Osteocyte (in vitro differentiated cells): ENCODE data around the gene ATP6V0C. TPM values are rescaled to one million over a fixed set of nuclear protein-coding genes. Genes with fewer than 3 reads are reported as not detected.
A peak's percentile ranks its signal among the peaks of the same experiment; 100 is the strongest.

Experiments
- DNase-seq: peaks from one replicate; pipeline ENCODE4 v3.0.0; 2021; ENCODE audit warnings: mixed read lengths; ENCODE audit not compliant: unreplicated experiment; ENCODE audit errors: extremely low spot score
- H3K27ac Mint-ChIP-seq: one replicate; pipeline ENCODE4 v1.8.0; 2021; ENCODE audit warnings: mild to moderate bottlenecking, mixed read lengths; ENCODE audit not compliant: unreplicated experiment
- H3K27me3 Mint-ChIP-seq: one replicate; pipeline ENCODE4 v1.8.0; 2021; ENCODE audit warnings: mixed read lengths; ENCODE audit not compliant: unreplicated experiment
- H3K36me3 Mint-ChIP-seq: one replicate; pipeline ENCODE4 v1.8.0; 2021; ENCODE audit warnings: mixed read lengths; ENCODE audit not compliant: unreplicated experiment
- H3K4me1 Mint-ChIP-seq: one replicate; pipeline ENCODE4 v1.8.0; 2021; ENCODE audit warnings: mixed read lengths; ENCODE audit not compliant: unreplicated experiment
- H3K4me3 Mint-ChIP-seq: one replicate; pipeline ENCODE4 v1.8.0; 2021; ENCODE audit warnings: mild to moderate bottlenecking, moderate library complexity, mixed read lengths; ENCODE audit not compliant: unreplicated experiment
- H3K9me3 Mint-ChIP-seq: one replicate; pipeline ENCODE4 v1.8.0; 2021; ENCODE audit warnings: mixed read lengths; ENCODE audit not compliant: unreplicated experiment
- CTCF ChIP-seq: fragments of 200-600 bp; sonication (generic); IDR thresholded peaks from 2 replicates; pipeline ENCODE4 v1.5.0; 2021; ENCODE audit warnings: antibody characterized with exemption, mild to moderate bottlenecking, moderate library complexity
- total RNA-seq: library from RNA; stranded (reverse); gene quantifications from 2 replicates; pipeline ENCODE4 v1.2.1, GENCODE V29; 2021

The ATP6V0C gene
- total RNA-seq, 1 donor from 2014 or later: 208 TPM

GRCh38 chr16:2481676-2482075 lies 32.1 kb upstream of the ATP6V0C start:
- no peak for TF ChIP-seq CTCF
- Mint-ChIP-seq H3K36me3 (no peaks in the 10 kb centered on the region), H3K4me3 (no peak overlapping the region), H3K27ac (no peak overlapping the region), H3K9me3 (no peaks in the 10 kb centered on the region), H3K27me3 (no peaks in the 10 kb centered on the region), H3K4me1 (peaks cover 27% of the 10 kb centered on the region)
- DNase-seq: no peak

GRCh38 chr16:2482249-2482648 lies 31.5 kb upstream of the ATP6V0C start:
- Mint-ChIP-seq H3K9me3 (no peaks in the 10 kb centered on the region), H3K27me3 (no peaks in the 10 kb centered on the region), H3K36me3 (no peaks in the 10 kb centered on the region), H3K27ac (no peak overlapping the region), H3K4me1 (peaks cover 29% of the 10 kb centered on the region), H3K4me3 (no peak overlapping the region)
- no peak for TF ChIP-seq CTCF
- no peak for DNase-seq

- peaks cover 27% of the 10 kb centered on the region for H3K4me1 Mint-ChIP-seq
- no peaks in the 10 kb centered on the region for H3K36me3 Mint-ChIP-seq
- H3K27me3 Mint-ChIP-seq: no peaks in the 10 kb centered on the region
- TF ChIP-seq CTCF: no peak
- H3K9me3 Mint-ChIP-seq: no peaks in the 10 kb centered on the region
- H3K4me3 Mint-ChIP-seq: no peak overlapping the region
- no peak for DNase-seq
- peak overlapping the region; percentile 71 for H3K27ac Mint-ChIP-seq
Measured at GRCh38 chr16:2482708-2483534, 30.8 kb upstream of the ATP6V0C start.

DNA sequence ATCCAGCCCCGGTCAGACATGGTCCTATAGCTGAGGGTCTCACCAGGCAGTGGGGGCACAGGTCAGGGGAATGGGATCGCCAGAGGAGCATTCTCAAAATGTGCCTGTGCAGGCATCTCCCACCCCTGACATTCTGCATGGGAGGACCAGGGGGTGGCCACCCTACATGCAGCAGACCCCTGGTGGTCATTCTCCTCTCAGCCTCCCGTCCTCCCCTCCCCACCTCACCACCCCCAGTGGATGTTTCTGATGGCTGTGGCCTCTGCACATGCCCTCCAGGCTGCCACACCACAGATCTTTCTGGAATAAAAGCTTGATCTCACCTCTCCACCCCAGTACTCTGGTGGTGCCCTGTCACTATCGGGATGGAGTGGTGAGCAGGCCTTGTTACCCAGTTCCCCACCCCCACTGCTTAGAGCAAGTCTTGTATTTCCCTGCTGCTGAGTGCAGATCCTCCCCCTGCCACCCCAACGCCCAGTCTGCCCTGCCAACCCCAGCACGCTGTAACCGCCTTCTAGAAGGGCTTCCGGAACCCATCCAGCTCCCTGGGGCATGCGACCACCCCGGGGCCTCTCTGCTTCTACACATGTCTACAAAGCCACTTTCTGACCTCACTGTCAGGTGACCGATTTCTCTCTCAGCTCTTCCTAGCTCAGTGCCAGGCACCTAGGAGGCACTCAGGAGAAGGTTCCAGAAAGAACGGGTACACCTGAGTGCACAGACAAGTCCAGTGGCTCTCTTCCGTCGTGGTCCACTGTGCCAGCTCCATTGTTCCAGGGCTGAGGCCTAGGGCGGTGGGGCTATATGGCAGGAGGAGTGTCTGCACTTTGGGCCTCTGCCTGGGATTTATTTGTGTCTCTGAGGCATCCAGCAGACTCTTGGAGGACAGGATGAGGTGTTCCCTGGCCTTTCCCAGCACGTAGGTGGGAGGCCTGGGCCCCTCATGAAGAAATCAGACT lies 29.5 kb upstream of the ATP6V0C start:
- H3K36me3 Mint-ChIP-seq: no peaks in the 10 kb centered on the region
- H3K9me3 Mint-ChIP-seq: no peaks in the 10 kb centered on the region
- H3K27ac Mint-ChIP-seq: no peak overlapping the region
- H3K4me3 Mint-ChIP-seq: no peak overlapping the region
- no peak for DNase-seq
- peaks cover 23% of the 10 kb centered on the region for H3K4me1 Mint-ChIP-seq
- TF ChIP-seq CTCF: no peak
- no peaks in the 10 kb centered on the region for H3K27me3 Mint-ChIP-seq
